Measurements from ENCODE around the gene RRP8. TPM values are rescaled to one million over a fixed set of nuclear protein-coding genes. Genes with fewer than 3 reads are reported as not detected.

Gene RRP8
- total and polyA plus RNA-seq, 9 of the 15 experiments (the other 6 are each of a cell fraction or from before 2014, with no cell fraction given), result 5.7 to 47.3 (median 32.6) TPM

DNA sequence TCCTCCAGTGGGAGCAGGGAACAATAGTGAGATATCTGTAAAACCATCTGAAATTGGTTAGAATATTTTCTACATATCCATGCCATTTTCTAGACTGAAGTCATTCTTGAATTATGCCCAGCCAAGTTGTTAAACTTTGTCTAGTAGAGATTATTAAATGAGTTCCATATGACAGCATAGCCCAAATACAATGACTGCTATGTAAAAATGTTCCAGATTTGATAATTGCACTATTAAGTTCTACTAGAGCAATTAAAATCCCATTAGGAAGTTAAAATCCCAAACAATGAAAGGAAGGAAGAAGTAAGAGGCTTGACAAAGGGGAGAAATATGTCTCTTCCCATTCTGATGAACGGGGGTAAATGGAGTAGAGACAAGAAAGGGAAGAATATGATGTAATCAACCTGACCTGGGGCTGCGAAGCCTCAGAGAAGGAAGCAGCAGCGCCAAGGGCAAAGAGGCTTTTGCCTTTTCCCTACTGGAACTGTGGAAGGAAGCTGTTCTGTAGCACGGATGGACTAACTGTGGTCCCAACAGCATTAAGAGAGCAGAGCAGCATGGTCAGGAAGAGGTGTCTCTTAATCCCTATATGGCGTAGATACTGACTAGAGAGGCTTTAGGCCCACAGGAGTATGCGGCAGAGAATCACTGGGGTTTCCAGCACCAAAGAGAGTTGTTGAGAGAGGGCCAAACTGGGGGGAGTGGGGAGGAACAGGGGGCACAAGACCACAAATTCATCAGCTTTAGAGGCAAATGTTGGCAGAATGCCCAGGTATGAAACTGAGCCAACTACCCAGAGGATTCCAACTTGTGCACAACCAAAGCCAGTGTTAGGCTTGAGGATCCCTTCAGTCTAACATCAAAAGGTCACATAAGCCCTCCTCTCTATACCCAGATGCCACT is 26.7 kb downstream of the RRP8 start (continued):
- no peak for TF ChIP-seq CBX3 (IDR thresholded peaks at IDR 0.05; ENCODE audit: borderline replicate concordance in 1 of 2, low read length in 2 of 2)
- no peak for TF ChIP-seq ZNF239 (CRISPR knock-in tag; IDR thresholded peaks at IDR 0.05)
- TF ChIP-seq, protein P1, sequence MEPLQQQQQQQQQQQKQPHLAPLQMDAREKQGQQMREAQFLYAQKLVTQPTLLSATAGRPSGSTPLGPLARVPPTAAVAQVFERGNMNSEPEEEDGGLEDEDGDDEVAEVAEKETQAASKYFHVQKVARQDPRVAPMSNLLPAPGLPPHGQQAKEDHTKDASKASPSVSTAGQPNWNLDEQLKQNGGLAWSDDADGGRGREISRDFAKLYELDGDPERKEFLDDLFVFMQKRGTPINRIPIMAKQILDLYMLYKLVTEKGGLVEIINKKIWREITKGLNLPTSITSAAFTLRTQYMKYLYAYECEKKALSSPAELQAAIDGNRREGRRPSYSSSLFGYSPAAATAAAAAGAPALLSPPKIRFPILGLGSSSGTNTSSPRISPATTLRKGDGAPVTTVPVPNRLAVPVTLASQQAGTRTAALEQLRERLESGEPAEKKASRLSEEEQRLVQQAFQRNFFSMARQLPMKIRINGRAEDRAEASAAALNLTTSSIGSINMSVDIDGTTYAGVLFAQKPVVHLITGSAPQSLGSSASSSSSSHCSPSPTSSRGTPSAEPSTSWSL (CRISPR knock-in tag; IDR thresholded peaks at IDR 0.05; ENCODE audit: borderline replicate concordance), result no peak
- TF ChIP-seq, protein P2, sequence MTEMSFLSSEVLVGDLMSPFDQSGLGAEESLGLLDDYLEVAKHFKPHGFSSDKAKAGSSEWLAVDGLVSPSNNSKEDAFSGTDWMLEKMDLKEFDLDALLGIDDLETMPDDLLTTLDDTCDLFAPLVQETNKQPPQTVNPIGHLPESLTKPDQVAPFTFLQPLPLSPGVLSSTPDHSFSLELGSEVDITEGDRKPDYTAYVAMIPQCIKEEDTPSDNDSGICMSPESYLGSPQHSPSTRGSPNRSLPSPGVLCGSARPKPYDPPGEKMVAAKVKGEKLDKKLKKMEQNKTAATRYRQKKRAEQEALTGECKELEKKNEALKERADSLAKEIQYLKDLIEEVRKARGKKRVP (CRISPR knock-in tag; IDR thresholded peaks at IDR 0.05), result peak; percentile 21; the same call in 1 of the 2 replicates
- TF ChIP-seq ZNF212 (CRISPR knock-in tag; IDR thresholded peaks at IDR 0.05), result no peak
- 0 out of 2 replicates have a peak, but pooled peaks have one; percentile 36 for TF ChIP-seq EP400 (IDR thresholded peaks at IDR 0.05)
- no peak for TF ChIP-seq CREBBP (IDR thresholded peaks at IDR 0.05; ENCODE audit: low read depth, low read length)
- 0 out of 2 replicates have a peak, but pooled peaks have one; percentile 56 for TF ChIP-seq CEBPB (tag; IDR thresholded peaks at IDR 0.05)
- no peak for TF ChIP-seq MECOM (CRISPR knock-in tag; IDR thresholded peaks at IDR 0.05)
- TF ChIP-seq FOXK1 (CRISPR knock-in tag; IDR thresholded peaks at IDR 0.05; ENCODE audit: borderline replicate concordance), result no peak
- no peak for TF ChIP-seq SP1 (CRISPR knock-in tag; IDR thresholded peaks at IDR 0.05)
- TF ChIP-seq, protein P3, sequence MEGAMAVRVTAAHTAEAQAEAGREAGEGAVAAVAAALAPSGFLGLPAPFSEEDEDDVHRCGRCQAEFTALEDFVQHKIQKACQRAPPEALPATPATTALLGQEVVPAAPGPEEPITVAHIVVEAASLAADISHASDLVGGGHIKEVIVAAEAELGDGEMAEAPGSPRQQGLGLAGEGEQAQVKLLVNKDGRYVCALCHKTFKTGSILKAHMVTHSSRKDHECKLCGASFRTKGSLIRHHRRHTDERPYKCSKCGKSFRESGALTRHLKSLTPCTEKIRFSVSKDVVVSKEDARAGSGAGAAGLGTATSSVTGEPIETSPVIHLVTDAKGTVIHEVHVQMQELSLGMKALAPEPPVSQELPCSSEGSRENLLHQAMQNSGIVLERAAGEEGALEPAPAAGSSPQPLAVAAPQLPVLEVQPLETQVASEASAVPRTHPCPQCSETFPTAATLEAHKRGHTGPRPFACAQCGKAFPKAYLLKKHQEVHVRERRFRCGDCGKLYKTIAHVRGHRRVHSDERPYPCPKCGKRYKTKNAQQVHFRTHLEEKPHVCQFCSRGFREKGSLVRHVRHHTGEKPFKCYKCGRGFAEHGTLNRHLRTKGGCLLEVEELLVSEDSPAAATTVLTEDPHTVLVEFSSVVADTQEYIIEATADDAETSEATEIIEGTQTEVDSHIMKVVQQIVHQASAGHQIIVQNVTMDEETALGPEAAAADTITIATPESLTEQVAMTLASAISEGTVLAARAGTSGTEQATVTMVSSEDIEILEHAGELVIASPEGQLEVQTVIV (CRISPR knock-in tag; IDR thresholded peaks at IDR 0.05; ENCODE audit: borderline replicate concordance), result no peak
- no peak for TF ChIP-seq GATA2 (CRISPR knock-in tag; IDR thresholded peaks at IDR 0.05)
- TF ChIP-seq GTF2F1 (IDR thresholded peaks at IDR 0.05; ENCODE audit: low read depth, low read length), result no peak
- no peak for TF ChIP-seq LEF1 (IDR thresholded peaks at IDR 0.05)
- TF ChIP-seq U2AF1 (optimal IDR thresholded peaks at IDR 0.05; ENCODE audit: low read depth, low read length), result no peak
- no peak for TF ChIP-seq KDM1A (IDR thresholded peaks at IDR 0.05)
- TF ChIP-seq EWSR1 (IDR thresholded peaks at IDR 0.05; ENCODE audit: borderline replicate concordance, low read depth, partially characterized antibody), result no peak
- TF ChIP-seq ZNF347 (CRISPR knock-in tag; IDR thresholded peaks at IDR 0.05; ENCODE audit: low read depth), result no peak
- TF ChIP-seq, protein P4, sequence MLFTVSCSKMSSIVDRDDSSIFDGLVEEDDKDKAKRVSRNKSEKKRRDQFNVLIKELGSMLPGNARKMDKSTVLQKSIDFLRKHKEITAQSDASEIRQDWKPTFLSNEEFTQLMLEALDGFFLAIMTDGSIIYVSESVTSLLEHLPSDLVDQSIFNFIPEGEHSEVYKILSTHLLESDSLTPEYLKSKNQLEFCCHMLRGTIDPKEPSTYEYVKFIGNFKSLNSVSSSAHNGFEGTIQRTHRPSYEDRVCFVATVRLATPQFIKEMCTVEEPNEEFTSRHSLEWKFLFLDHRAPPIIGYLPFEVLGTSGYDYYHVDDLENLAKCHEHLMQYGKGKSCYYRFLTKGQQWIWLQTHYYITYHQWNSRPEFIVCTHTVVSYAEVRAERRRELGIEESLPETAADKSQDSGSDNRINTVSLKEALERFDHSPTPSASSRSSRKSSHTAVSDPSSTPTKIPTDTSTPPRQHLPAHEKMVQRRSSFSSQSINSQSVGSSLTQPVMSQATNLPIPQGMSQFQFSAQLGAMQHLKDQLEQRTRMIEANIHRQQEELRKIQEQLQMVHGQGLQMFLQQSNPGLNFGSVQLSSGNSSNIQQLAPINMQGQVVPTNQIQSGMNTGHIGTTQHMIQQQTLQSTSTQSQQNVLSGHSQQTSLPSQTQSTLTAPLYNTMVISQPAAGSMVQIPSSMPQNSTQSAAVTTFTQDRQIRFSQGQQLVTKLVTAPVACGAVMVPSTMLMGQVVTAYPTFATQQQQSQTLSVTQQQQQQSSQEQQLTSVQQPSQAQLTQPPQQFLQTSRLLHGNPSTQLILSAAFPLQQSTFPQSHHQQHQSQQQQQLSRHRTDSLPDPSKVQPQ (CRISPR knock-in tag; IDR thresholded peaks at IDR 0.05; ENCODE audit: borderline replicate concordance), result no peak
- no peak for TF ChIP-seq GATAD2A (IDR thresholded peaks at IDR 0.05)

Measured in K562 (cell line).